Measurements from ENCODE around the gene EPC1. TPM values are rescaled to one million over a fixed set of nuclear protein-coding genes. Genes with fewer than 3 reads are reported as not detected.

Gene EPC1
- total RNA-seq, 2 experiments from 2014 or later = 40.9 to 48.8 TPM

DNA sequence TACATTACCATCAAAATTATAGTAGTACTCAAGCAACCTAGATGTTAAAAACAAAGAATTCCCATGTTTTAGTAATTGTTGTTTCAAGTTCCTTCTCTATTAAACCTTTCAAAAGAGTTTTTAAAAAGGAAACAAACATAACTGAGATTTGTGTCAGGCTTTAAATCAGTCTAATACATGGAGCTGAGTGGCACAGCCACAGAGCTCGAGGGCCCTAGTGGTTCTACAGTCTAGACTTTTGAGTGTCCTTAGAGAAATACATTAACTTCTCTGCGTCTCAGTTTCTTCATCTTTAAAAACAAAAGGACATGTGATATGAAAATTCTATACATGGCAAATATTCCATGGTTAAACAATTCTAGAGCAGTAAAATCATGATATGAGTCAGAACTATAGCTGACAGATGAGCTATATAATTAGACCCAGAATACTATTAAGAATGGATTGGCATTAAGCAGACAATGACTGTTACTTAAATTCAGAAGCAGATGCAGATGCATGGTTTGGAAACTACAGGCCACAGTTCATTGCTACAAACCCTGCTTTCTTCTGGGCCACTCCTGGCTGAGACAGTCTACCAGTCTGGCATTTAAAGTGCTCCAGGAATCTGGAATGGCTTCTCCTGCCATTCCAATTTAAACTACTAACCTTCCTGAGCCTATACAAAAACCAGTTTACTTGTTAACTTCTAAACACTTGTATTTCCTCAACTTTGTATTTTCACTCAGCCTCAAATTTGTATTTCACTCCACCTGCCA lies 77.4 kb downstream of the EPC1 start:
- Histone ChIP-seq H3K79me2 (ENCODE audit: insufficient read depth, low read depth, low read length) (peaks cover 8% of the 10 kb centered on the region; the same call in 1 of the 2 replicates), H2AFZ (ENCODE audit: low read length) (no peak overlapping the region), H4K20me1 (ENCODE audit: insufficient read depth, low read length) (no peaks in the 10 kb centered on the region; the same call in 1 of the 2 replicates), H3K36me3 (ENCODE audit: insufficient read depth, low read length) (peaks cover 83% of the 10 kb centered on the region), H3K4me2 (ENCODE audit: low read length) (no peak overlapping the region), H3K4me1 (ENCODE audit: insufficient read depth, low read length, poor library complexity, severe bottlenecking) (peaks cover 15% of the 10 kb centered on the region), H3K4me3 (ENCODE audit: low read depth, low read length, poor library complexity, severe bottlenecking) (no peak overlapping the region), H3K9me3 (ENCODE audit: low read length) (no peaks in the 10 kb centered on the region), H3K27ac (ENCODE audit: low read depth, low read length, poor library complexity, severe bottlenecking) (no peak overlapping the region), H3K9me2 (ENCODE audit: insufficient read depth, low read length) (no peaks in the 10 kb centered on the region)
- intact Hi-C loops (cut with micrococcal nuclease; ENCODE audit: unreplicated experiment) = no loop called here
- no peak for TF ChIP-seq EZH2phosphoT487 (IDR thresholded peaks at IDR 0.05; ENCODE audit: borderline replicate concordance, low read depth, low read length)
- TF ChIP-seq, protein P1, sequence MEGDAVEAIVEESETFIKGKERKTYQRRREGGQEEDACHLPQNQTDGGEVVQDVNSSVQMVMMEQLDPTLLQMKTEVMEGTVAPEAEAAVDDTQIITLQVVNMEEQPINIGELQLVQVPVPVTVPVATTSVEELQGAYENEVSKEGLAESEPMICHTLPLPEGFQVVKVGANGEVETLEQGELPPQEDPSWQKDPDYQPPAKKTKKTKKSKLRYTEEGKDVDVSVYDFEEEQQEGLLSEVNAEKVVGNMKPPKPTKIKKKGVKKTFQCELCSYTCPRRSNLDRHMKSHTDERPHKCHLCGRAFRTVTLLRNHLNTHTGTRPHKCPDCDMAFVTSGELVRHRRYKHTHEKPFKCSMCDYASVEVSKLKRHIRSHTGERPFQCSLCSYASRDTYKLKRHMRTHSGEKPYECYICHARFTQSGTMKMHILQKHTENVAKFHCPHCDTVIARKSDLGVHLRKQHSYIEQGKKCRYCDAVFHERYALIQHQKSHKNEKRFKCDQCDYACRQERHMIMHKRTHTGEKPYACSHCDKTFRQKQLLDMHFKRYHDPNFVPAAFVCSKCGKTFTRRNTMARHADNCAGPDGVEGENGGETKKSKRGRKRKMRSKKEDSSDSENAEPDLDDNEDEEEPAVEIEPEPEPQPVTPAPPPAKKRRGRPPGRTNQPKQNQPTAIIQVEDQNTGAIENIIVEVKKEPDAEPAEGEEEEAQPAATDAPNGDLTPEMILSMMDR (conservative IDR thresholded peaks at IDR 0.05; ENCODE audit: low read length) = no peak
- ChIA-PET CTCF (ENCODE audit: unreplicated experiment) (interaction anchor here (0.8 kb wide), 1 partner anchor 13 kb away, joined by 3 read pairs; no protein-coding TSS in a partner anchor), POLR2A (interaction anchor here (0.5 to 1.1 kb wide), 5 partner anchors 8 to 814 kb away, joined by 3 read pairs; no protein-coding TSS in a partner anchor)
- no TSS peak for BruUV-seq (replicated peaks)
- no peak for DNase-seq (ENCODE audit: low spot score)

GRCh38 chr10:32268788-32269187 lies 78.2 kb downstream of the EPC1 start:
- Histone ChIP-seq H3K9me2 (ENCODE audit: insufficient read depth, low read length) (no peaks in the 10 kb centered on the region), H3K4me3 (ENCODE audit: low read depth, low read length, poor library complexity, severe bottlenecking) (no peak overlapping the region)
- POLR2A ChIA-PET = interaction anchor here (0.7 to 1.1 kb wide), 3 partner anchors 9 to 121 kb away, joined by 3 read pairs; no protein-coding TSS in a partner anchor

More at GRCh38 chr10:32268788-32269187, 78.2 kb downstream of the EPC1 start:
- DNase-seq (ENCODE audit: low spot score) = no peak
- TF ChIP-seq EZH2phosphoT487 (IDR thresholded peaks at IDR 0.05; ENCODE audit: borderline replicate concordance, low read depth, low read length) = no peak
- TF ChIP-seq, protein P1 (conservative IDR thresholded peaks at IDR 0.05; ENCODE audit: low read length) = no peak
- Histone ChIP-seq H3K79me2 (ENCODE audit: insufficient read depth, low read depth, low read length) (peaks cover 3% of the 10 kb centered on the region; the same call in 1 of the 2 replicates), H3K4me1 (ENCODE audit: insufficient read depth, low read length, poor library complexity, severe bottlenecking) (peaks cover 7% of the 10 kb centered on the region), H3K27ac (ENCODE audit: low read depth, low read length, poor library complexity, severe bottlenecking) (no peak overlapping the region), H4K20me1 (ENCODE audit: insufficient read depth, low read length) (no peaks in the 10 kb centered on the region; the same call in 1 of the 2 replicates), H3K36me3 (ENCODE audit: insufficient read depth, low read length) (peaks cover 76% of the 10 kb centered on the region), H2AFZ (ENCODE audit: low read length) (no peak overlapping the region), H3K4me2 (ENCODE audit: low read length) (no peak overlapping the region), H3K9me3 (ENCODE audit: low read length) (no peaks in the 10 kb centered on the region)
- no TSS peak for BruUV-seq (replicated peaks)
- intact Hi-C loops (cut with micrococcal nuclease; ENCODE audit: unreplicated experiment) = no loop called here
- CTCF ChIA-PET (ENCODE audit: unreplicated experiment) = interaction anchor here (0.8 kb wide), 1 partner anchor 12 kb away, joined by 3 read pairs; no protein-coding TSS in a partner anchor

All from OCI-LY7 (cell line).